HL-60 (cell line): Measurements from ENCODE around the gene TIGD4.

Source experiments
- DNase-seq, 2 experiments: peaks; one replicate each; pipeline ENCODE4 v3.0.0-alpha.2; 2010 to 2020; ENCODE audit warnings: low read depth in 1 of 2, low spot score in 1 of 2
- H3K27ac ChIP-seq: fragments of 250-450 bp; sonication (Bioruptor Pico); replicated peaks from 2 replicates; pipeline ENCODE4 v1.5.1; 2020; ENCODE audit warnings: mild to moderate bottlenecking, moderate library complexity
- H3K27me3 ChIP-seq: fragments of 250-450 bp; sonication (Bioruptor Pico); 2 replicates; pipeline ENCODE4 v1.5.1; 2021; ENCODE audit warnings: mild to moderate bottlenecking, moderate library complexity; ENCODE audit not compliant: insufficient read depth, poor library complexity, severe bottlenecking
- H3K4me3 ChIP-seq: replicated peaks from 2 replicates; pipeline ENCODE4 v1.5.1; 2011; ENCODE audit warnings: mild to moderate bottlenecking, control low read depth, low read length; ENCODE audit not compliant: insufficient read depth
- CTCF ChIP-seq: IDR thresholded peaks from one replicate; pipeline ENCODE4 v1.5.1; 2011; ENCODE audit warnings: low read length, control low read depth, inconsistent platforms; ENCODE audit not compliant: insufficient read depth
- GABPA ChIP-seq: IDR thresholded peaks from 2 replicates; pipeline ENCODE4 v1.6.1; 2012; ENCODE audit warnings: low read depth
- POLR2AphosphoS5 ChIP-seq: IDR thresholded peaks from 2 replicates; pipeline ENCODE4 v1.6.1; 2012; ENCODE audit warnings: low read depth
- REST ChIP-seq: IDR thresholded peaks from 2 replicates; pipeline ENCODE4 v1.6.1; 2012; ENCODE audit warnings: low read depth; ENCODE audit not compliant: insufficient replicate concordance
- SPI1 ChIP-seq: IDR thresholded peaks from 2 replicates; pipeline ENCODE4 v1.6.1; 2012; ENCODE audit warnings: low read depth, mild to moderate bottlenecking, borderline replicate concordance

Gene TIGD4

DNA sequence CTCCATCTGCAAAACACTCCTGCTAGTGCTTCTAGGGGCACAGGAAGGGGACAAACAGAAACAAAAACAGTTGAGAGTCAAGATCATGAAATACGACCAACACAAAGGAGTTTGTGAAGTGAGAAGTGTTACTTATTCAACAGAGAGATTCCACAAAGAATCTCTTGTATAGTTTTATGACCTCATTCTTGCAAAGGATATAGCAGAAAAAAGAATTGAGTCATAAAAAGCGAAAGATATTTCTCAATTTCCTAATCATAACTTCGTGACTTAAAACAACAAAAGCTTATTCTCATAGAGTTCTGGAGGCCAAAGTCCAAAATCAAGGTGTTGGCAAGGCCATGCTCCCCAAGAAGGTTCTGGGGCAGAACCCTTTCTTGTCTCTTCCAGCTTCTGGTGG is 40.7 kb downstream of the TIGD4 start:
- no peak for DNase-seq
- TF ChIP-seq POLR2AphosphoS5 (no peak), REST (no peak), SPI1 (no peak), GABPA (no peak), CTCF (no peak)
- no peak overlapping the region for H3K4me3 ChIP-seq
- no peak overlapping the region for H3K27ac ChIP-seq
- no peaks in the 10 kb centered on the region for H3K27me3 ChIP-seq

- TF ChIP-seq REST: no peak
- TF ChIP-seq GABPA: no peak
- TF ChIP-seq CTCF: no peak
- no peak for TF ChIP-seq POLR2AphosphoS5
- no peak for TF ChIP-seq SPI1
- H3K4me3 ChIP-seq: no peak overlapping the region
- no peak for DNase-seq
Observed at GRCh38 chr4:152735906-152736305, 43.6 kb downstream of the TIGD4 start.

DNA sequence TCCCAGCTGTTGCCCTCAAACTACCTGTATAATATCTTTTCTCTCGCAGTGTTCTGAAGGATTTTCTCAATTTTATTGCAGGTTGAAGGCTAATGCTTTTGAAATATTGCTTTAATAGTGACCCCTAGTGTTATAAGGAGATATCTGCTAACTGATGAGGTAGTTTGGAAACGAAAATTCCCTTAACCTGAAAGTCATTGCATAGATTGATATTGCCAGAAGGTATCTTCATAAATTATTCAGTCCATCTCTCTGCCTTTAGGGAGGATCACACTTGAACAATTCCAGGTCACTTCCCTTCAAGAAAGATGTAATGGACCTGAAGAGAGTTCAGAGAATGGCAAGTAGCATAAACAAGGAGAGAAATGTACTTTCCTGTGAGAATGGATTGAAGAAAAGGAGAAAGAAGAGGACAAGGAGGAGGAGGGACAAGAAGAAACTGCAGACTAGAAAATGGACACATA is 44.1 kb downstream of the TIGD4 start:
- no peak overlapping the region for H3K27ac ChIP-seq
- DNase-seq: no peak
- H3K4me3 ChIP-seq: no peak overlapping the region
- no peak for TF ChIP-seq REST
- peak; percentile 46 for TF ChIP-seq CTCF
- no peak for TF ChIP-seq POLR2AphosphoS5
- TF ChIP-seq GABPA: no peak
- H3K27me3 ChIP-seq: no peaks in the 10 kb centered on the region

More at GRCh38 chr4:152735906-152736305, 43.6 kb downstream of the TIGD4 start:
- no peaks in the 10 kb centered on the region for H3K27me3 ChIP-seq
- no peak overlapping the region for H3K27ac ChIP-seq
